ENCODE measurements around the gene SLC46A2. TPM values are rescaled to one million over a fixed set of nuclear protein-coding genes. Genes with fewer than 3 reads are reported as not detected.

SLC46A2 gene, protein sequence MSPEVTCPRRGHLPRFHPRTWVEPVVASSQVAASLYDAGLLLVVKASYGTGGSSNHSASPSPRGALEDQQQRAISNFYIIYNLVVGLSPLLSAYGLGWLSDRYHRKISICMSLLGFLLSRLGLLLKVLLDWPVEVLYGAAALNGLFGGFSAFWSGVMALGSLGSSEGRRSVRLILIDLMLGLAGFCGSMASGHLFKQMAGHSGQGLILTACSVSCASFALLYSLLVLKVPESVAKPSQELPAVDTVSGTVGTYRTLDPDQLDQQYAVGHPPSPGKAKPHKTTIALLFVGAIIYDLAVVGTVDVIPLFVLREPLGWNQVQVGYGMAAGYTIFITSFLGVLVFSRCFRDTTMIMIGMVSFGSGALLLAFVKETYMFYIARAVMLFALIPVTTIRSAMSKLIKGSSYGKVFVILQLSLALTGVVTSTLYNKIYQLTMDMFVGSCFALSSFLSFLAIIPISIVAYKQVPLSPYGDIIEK
- polyA plus RNA-seq (2013, experiment 1 of 4) = not detected
- polyA plus RNA-seq (2013, experiment 2 of 4) = not detected
- not detected for polyA plus RNA-seq (2013, experiment 3 of 4)
- not detected for polyA plus RNA-seq (2013, experiment 4 of 4)

DNA sequence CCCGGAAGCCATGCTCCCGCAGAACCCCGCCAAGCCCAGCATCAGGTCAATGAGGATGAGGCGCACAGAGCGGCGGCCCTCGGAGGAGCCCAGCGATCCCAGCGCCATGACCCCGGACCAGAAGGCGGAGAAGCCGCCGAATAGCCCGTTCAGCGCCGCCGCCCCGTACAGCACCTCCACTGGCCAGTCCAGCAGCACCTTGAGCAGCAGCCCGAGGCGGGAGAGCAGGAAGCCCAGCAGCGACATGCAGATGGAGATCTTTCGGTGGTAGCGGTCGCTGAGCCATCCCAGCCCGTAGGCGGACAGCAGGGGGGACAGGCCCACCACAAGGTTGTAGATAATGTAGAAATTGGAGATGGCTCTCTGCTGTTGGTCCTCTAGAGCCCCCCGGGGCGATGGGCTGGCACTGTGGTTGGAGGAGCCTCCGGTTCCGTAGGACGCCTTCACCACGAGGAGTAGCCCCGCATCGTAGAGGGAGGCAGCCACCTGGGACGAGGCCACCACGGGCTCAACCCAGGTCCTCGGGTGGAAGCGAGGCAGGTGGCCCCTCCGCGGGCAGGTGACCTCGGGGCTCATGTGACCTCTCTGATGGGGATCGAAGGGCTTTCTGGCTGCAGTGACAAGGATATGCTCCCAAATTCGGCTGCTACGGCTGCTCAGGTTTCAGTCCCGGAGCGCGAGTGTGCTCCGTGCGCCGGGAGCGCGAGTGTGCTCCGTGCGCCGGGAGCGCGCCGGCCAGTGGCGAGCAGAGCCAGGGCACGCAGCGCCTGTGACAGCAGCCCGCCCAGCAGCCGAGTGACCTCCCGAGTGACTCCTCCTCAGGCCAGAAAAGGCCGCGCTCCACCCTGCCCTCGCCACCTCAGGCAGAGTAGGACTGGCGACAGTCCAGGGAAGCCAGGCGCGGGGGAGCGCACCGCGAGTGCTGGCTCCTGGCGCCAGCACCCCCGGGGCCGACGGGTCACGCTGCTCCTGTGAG, at the start of gene SLC46A2:
Gene SLC46A2, minus strand, starts transcription at position 771 of the 976 bp plus-strand sequence. Its CDS starts 195 bp downstream, at position 576.
- Histone ChIP-seq H3K9me3 (ENCODE audit: control insufficient read depth, low read length) (no peaks in the 10 kb centered on the region), H3K27ac (ENCODE audit: insufficient read depth, low read depth, low read length, poor library complexity, severe bottlenecking) (no peak within 1 kb of the TSS), H3K4me3 (ENCODE audit: insufficient read depth, low read depth, low read length) (peak within 1 kb of the TSS; percentile 38), H3K4me1 (ENCODE audit: control insufficient read depth, insufficient read depth, low read length) (no peaks in the 10 kb centered on the region), H3K27me3 (ENCODE audit: control insufficient read depth, insufficient read depth, low read length, poor library complexity, severe bottlenecking) (peaks cover 30% of the 10 kb centered on the region), H3K36me3 (ENCODE audit: control insufficient read depth, insufficient read depth, low read length) (no peaks in the 10 kb centered on the region)
- WGBS, 2 experiments = 41 to 42% methylated on average over 78 of the region's 78 CpGs

DNA sequence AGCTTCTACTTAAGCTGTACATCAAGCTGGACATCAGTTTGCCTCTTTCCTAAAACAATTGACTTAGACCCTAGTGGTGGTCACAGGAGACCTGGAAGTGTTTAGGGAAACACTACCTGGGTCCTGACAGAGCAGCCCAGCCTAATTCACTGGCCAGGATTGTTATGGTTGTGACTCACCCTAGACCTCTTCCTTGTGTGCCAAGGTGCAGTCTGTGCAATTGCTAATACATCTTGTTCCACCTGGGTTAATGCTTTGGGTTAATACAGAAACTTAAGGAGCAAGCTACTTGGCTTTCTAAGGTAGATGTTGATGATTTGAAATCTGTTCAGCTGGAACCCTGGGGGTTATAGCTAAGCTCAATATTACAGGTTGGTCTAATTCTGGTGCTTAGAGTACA, 48.7 kb upstream of the SLC46A2 start:
- H3K4me1 ChIP-seq (ENCODE audit: control insufficient read depth, insufficient read depth, low read length) = no peaks in the 10 kb centered on the region
- peaks cover 10% of the 10 kb centered on the region for H3K27me3 ChIP-seq (ENCODE audit: control insufficient read depth, insufficient read depth, low read length, poor library complexity, severe bottlenecking)
- H3K9me3 ChIP-seq (ENCODE audit: control insufficient read depth, low read length) = no peaks in the 10 kb centered on the region
- no peak overlapping the region for H3K4me3 ChIP-seq (ENCODE audit: insufficient read depth, low read depth, low read length)
- no peak overlapping the region for H3K27ac ChIP-seq (ENCODE audit: insufficient read depth, low read depth, low read length, poor library complexity, severe bottlenecking)
- H3K36me3 ChIP-seq (ENCODE audit: control insufficient read depth, insufficient read depth, low read length) = no peaks in the 10 kb centered on the region

DNA sequence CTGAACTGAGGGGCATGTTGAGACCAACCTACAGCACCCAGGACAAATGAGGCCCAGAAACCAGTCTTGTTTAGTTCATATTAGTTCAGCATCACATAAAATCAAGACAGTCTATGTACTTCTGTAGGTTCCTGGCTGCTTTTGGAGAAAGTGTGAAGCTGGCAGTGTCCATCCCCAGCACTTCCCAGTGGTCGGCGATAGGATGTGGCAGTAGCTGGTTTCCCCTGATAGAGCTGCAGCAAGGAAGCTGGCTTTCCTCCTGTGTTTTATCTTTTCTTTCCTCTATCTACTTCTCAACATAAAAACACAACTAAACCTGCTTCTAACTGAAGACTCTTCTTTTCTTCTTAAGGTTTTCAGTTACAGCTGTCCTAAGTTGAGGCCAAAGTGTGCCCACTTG, 43.0 kb upstream of the SLC46A2 start:
- Histone ChIP-seq H3K4me1 (ENCODE audit: control insufficient read depth, insufficient read depth, low read length) (no peaks in the 10 kb centered on the region), H3K9me3 (ENCODE audit: control insufficient read depth, low read length) (no peaks in the 10 kb centered on the region), H3K27me3 (ENCODE audit: control insufficient read depth, insufficient read depth, low read length, poor library complexity, severe bottlenecking) (peaks cover 3% of the 10 kb centered on the region), H3K27ac (ENCODE audit: insufficient read depth, low read depth, low read length, poor library complexity, severe bottlenecking) (no peak overlapping the region), H3K36me3 (ENCODE audit: control insufficient read depth, insufficient read depth, low read length) (no peaks in the 10 kb centered on the region), H3K4me3 (ENCODE audit: insufficient read depth, low read depth, low read length) (no peak overlapping the region)
- 93 to 97% methylated on average over 2 of the region's 2 CpGs for WGBS, 2 experiments

DNA sequence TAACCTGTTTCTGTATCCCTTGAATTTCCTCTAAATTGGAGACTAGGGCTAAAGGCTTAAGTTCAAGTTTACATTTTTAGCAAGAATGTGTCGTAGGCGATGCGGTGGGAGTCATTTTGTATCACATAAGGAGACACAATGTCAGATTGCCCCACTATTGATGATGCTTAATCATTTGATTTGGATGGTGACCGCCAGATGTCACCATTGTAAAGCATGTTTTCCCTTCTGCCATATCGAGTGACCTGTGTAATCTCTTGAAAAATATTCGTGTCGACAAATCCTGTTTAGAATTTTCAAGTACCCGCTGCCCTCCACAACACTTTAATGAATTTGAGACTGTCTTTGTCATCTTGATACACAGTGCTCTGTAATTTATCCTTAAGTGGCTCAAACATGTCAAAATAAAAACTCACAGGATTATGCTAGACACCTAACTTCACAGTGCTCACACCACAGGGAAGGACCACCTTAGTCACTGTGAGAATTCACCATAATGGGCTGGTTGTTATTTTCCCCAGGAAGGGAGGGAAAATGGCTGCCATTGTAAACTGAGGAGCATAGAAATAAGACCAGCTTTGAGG, 34.5 kb upstream of the SLC46A2 start:
- Histone ChIP-seq H3K4me3 (ENCODE audit: insufficient read depth, low read depth, low read length) (no peak overlapping the region), H3K27ac (ENCODE audit: insufficient read depth, low read depth, low read length, poor library complexity, severe bottlenecking) (no peak overlapping the region), H3K4me1 (ENCODE audit: control insufficient read depth, insufficient read depth, low read length) (no peaks in the 10 kb centered on the region), H3K9me3 (ENCODE audit: control insufficient read depth, low read length) (no peaks in the 10 kb centered on the region), H3K27me3 (ENCODE audit: control insufficient read depth, insufficient read depth, low read length, poor library complexity, severe bottlenecking) (no peaks in the 10 kb centered on the region), H3K36me3 (ENCODE audit: control insufficient read depth, insufficient read depth, low read length) (no peaks in the 10 kb centered on the region)
- 60 to 61% methylated on average over 8 of the region's 8 CpGs for WGBS, 2 experiments

DNA sequence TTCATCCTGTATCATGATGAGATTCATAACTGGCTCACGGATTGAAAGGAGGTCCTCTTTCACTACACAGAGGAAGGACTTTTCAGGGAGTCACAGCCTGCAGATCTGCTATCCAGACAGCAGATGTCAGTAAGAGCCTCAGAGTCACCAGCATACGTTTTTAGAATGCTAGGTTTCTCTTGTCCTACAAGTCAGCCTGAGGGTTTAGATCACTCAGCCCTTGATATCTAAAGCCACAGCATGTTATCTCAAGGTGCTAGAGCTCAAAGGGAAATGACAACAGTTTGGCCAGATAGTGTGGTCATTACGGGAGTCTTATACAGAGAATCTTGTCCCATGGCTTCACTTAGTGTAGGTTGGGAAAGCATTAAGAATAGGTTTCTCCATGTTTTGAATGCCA, 30.9 kb upstream of the SLC46A2 start:
- no peak overlapping the region for H3K27ac ChIP-seq (ENCODE audit: insufficient read depth, low read depth, low read length, poor library complexity, severe bottlenecking)
- H3K36me3 ChIP-seq (ENCODE audit: control insufficient read depth, insufficient read depth, low read length) = no peaks in the 10 kb centered on the region
- H3K4me3 ChIP-seq (ENCODE audit: insufficient read depth, low read depth, low read length) = no peak overlapping the region
- no peaks in the 10 kb centered on the region for H3K4me1 ChIP-seq (ENCODE audit: control insufficient read depth, insufficient read depth, low read length)
- 41% methylated on average over 3 of the region's 3 CpGs for WGBS, 2 experiments
- H3K9me3 ChIP-seq (ENCODE audit: control insufficient read depth, low read length) = no peaks in the 10 kb centered on the region
- H3K27me3 ChIP-seq (ENCODE audit: control insufficient read depth, insufficient read depth, low read length, poor library complexity, severe bottlenecking) = peaks cover 6% of the 10 kb centered on the region

DNA sequence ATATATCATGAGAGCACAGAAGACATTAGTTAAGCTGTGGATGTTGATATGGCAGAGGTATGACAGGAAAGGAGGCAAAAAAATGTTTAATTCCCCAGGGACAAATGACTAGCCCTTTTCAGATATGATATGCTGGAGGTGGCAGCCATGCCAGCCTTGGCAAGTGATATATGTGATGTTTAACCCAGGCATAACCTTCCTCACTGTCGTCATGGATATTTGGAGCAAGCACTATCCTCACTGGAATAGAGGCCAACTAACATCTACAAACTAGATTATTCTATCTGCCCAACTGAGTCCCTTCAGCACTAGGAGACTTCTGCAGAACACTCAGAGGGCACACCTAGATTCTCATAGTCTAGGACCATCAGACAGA, 27.3 kb upstream of the SLC46A2 start:
- WGBS, 2 experiments = 76 to 80% methylated on average over 1 of the region's 1 CpG
- Histone ChIP-seq H3K27me3 (ENCODE audit: control insufficient read depth, insufficient read depth, low read length, poor library complexity, severe bottlenecking) (peaks cover 6% of the 10 kb centered on the region), H3K4me1 (ENCODE audit: control insufficient read depth, insufficient read depth, low read length) (no peaks in the 10 kb centered on the region), H3K36me3 (ENCODE audit: control insufficient read depth, insufficient read depth, low read length) (no peaks in the 10 kb centered on the region), H3K9me3 (ENCODE audit: control insufficient read depth, low read length) (no peaks in the 10 kb centered on the region), H3K4me3 (ENCODE audit: insufficient read depth, low read depth, low read length) (no peak overlapping the region), H3K27ac (ENCODE audit: insufficient read depth, low read depth, low read length, poor library complexity, severe bottlenecking) (no peak overlapping the region)

DNA sequence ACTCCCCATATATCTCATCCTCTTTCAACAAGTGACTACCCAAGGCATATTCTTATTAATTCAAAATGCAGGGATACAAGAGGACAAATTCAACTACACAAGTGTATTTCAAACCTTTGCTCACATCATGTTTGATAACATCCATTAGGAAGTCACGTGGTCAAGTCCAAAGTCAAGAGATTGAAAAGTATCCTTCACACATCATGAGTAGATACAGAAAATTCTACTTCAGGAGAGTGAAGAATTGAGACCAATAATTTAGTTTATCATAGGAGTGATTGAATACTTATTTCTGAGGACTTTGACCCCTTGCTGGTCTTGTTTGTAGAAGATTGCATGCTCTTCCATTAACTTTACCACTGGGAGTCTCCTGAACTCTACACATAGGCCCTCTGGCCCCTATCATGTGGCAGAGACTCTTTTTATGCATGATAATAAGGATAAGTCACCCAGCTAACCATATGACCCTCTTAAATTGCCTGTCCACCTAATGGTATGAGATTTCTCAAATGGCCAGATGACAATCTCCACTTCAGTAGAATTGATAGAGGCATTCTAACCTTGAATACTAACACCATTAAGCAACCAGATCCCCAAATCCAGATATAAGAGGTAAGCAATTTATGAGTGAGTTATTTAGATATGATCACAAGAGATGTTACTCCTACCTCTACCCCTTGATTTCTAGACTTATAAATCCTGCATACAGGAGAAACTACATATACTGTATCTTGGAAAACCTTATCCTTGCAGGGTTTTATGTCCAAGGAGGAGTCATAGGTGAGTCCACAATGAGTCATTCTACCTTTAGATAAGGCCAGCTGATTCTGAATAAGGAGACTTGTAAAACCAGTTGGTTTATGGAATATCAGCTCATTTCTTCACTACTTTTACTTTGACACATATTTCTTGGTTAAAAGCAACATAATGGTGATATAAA, 26.6 kb upstream of the SLC46A2 start:
- H3K4me1 ChIP-seq (ENCODE audit: control insufficient read depth, insufficient read depth, low read length) = no peaks in the 10 kb centered on the region
- no peaks in the 10 kb centered on the region for H3K36me3 ChIP-seq (ENCODE audit: control insufficient read depth, insufficient read depth, low read length)
- no peak overlapping the region for H3K4me3 ChIP-seq (ENCODE audit: insufficient read depth, low read depth, low read length)
- H3K9me3 ChIP-seq (ENCODE audit: control insufficient read depth, low read length) = peaks cover under 1% of the 10 kb centered on the region
- peaks cover 6% of the 10 kb centered on the region for H3K27me3 ChIP-seq (ENCODE audit: control insufficient read depth, insufficient read depth, low read length, poor library complexity, severe bottlenecking)
- WGBS, 2 experiments = 78 to 88% methylated on average over 1 of the region's 1 CpG
- H3K27ac ChIP-seq (ENCODE audit: insufficient read depth, low read depth, low read length, poor library complexity, severe bottlenecking) = no peak overlapping the region

DNA sequence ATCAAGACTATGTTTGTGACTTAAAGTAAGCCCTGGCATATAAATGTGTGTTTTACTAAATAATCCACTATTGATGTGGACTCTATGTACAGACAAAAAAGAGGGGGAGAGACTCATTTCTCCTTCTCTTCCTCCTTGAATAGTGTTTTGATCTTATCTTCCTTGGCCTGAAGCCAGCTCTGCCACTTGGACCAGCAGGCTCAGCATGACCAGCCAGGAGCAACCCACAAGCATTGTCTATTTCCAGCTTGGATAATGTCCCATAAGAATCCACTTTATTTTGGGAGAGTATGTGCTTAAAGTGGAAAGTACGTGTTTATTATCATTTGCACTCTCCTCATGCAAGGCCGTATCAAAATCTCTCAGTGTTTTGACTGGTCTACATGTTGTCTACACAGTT, 23.8 kb upstream of the SLC46A2 start:
- no peaks in the 10 kb centered on the region for H3K4me1 ChIP-seq (ENCODE audit: control insufficient read depth, insufficient read depth, low read length)
- no peak overlapping the region for H3K27ac ChIP-seq (ENCODE audit: insufficient read depth, low read depth, low read length, poor library complexity, severe bottlenecking)
- H3K9me3 ChIP-seq (ENCODE audit: control insufficient read depth, low read length) = peaks cover 4% of the 10 kb centered on the region
- H3K4me3 ChIP-seq (ENCODE audit: insufficient read depth, low read depth, low read length) = no peak overlapping the region
- no peaks in the 10 kb centered on the region for H3K36me3 ChIP-seq (ENCODE audit: control insufficient read depth, insufficient read depth, low read length)
- peaks cover 6% of the 10 kb centered on the region for H3K27me3 ChIP-seq (ENCODE audit: control insufficient read depth, insufficient read depth, low read length, poor library complexity, severe bottlenecking)
- WGBS, 2 experiments = 82 to 100% methylated on average over 1 to 2 of the region's 2 CpGs

DNA sequence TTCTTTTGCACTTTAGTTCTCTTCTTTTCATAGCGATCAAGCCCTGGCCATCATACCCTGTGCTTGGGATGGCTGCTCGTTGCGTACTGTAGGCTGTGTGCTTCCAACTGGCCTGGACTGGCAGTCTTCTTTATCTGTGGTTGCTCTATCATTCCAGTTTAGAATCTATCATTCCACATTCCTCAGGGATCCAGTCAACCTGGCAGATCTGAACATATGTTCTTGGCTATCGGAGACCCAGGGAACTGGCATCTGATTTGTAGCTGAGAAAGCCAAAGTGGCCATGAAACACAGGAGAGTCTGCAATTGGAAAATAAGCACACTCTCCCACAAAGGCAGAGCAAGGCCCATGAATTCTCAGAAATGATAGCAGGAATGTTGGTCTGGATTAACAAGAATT, 22.6 kb upstream of the SLC46A2 start:
- Histone ChIP-seq H3K36me3 (ENCODE audit: control insufficient read depth, insufficient read depth, low read length) (no peaks in the 10 kb centered on the region), H3K9me3 (ENCODE audit: control insufficient read depth, low read length) (peaks cover 4% of the 10 kb centered on the region), H3K4me3 (ENCODE audit: insufficient read depth, low read depth, low read length) (no peak overlapping the region), H3K27me3 (ENCODE audit: control insufficient read depth, insufficient read depth, low read length, poor library complexity, severe bottlenecking) (peaks cover 6% of the 10 kb centered on the region), H3K4me1 (ENCODE audit: control insufficient read depth, insufficient read depth, low read length) (no peaks in the 10 kb centered on the region), H3K27ac (ENCODE audit: insufficient read depth, low read depth, low read length, poor library complexity, severe bottlenecking) (no peak overlapping the region)
- 91 to 94% methylated on average over 4 of the region's 4 CpGs for WGBS, 2 experiments
